Measurements from ENCODE around the gene KCNJ6.
A peak's percentile ranks its signal among the peaks of the same experiment; 100 is the strongest.
"Not testable (repeated sequence)": the region's sequence is repeated elsewhere in the genome, so short reads cannot be mapped to it uniquely, and the experiment has no call there.

Gene KCNJ6

DNA sequence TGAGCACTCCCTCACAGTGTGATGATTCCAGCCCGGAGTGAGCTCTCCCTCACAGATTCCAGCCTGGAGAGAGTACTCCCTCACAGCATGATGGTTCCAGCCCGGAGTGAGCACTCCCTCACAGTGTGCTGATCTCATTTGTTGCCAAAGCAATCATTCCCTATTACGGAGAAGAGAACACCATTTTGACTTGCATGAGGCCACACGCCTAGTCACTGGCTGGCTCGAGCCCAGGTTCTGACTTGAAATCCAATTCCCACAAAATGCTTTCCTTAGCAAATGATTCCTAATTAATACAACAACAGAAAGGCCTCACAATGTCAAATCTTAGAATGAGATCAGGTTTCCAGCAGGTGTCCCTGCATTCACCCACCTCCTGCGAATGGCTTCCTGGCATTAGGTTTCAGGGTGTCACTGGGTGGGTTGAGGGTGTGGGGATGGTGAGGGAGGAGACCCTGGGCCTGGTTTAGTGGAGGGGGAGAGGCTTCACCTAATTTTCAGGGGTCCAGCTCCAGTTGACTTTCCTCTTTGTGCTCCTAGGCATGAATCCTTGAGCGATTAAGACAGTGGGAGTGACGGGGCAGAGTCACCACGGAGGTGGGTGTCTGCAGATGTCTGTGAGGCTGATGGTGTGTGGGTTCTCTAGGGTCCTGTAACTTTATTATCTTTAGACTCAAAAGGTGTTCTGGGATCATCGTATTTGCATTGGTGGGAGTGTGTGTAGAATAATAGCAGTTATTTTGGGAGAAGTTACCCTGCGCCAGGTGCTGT is 158.5 kb downstream of the KCNJ6 start:
- intact Hi-C loops (cut with DNase I): no loop called here
- no peak for DNase-seq

DNA sequence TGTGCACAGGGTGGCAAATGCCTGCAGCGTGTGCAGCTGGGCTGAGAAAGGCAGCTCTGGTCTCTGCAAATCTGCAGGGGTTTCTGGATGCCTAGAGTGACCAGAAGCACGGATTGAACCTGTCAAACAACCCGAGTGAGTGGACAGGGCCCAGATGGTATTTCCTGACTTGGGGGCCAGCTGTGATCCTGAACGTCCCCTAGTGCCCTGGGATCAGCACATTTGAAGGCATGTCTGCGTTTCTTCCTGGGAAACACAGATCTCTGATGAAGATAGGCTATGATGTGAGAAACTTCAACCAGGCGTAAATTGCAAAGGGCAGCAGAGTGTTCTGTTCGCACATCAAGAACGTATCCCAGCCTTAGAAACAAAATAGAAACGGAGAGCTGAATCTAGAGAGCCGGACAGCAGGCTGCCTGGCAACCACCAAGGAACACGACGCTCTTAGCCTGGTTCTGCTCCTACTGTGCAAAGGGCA is 163.1 kb downstream of the KCNJ6 start:
- intact Hi-C loops (cut with DNase I): no loop called here
- DNase-seq: no peak

DNA sequence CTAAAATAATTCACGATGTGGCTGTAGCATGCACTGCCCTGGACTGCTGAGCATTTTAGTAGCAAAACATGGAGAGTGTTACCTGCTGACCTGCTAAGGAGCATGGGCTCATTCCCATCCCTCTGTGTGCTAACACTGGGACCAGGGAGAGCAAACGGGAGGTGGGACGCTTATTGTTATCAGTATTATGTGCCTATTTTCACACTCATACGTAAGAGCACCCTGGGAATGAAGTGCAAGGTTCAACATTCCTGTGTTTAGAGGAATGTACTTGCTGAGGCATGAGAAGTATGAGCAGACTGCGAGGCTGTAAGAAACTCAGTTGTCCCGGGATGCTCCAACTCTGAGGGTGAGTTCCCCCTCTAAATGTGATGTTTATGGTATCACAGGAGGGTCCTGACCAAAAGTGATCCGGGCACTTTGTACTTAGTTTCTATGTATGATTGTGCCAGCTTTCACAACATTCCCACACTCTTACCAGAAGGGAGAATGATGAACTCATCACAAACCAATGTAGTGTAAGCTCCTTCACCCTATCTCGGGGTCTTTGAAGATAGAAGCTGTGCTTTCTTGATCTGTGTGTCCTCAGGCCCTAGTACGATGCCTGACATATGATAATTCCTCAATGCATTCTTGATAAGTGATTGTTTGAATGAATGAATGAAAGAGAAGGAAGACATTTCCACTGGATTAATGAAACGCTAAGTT is 164.8 kb downstream of the KCNJ6 start:
- no peak for DNase-seq
- intact Hi-C loops (cut with DNase I): no loop called here

GRCh38 chr21:37749132-37749531 is 167.1 kb downstream of the KCNJ6 start:
- no peak for DNase-seq

GRCh38 chr21:37748351-37748750 is 167.9 kb downstream of the KCNJ6 start:
- intact Hi-C loops (cut with DNase I): no loop called here
- DNase-seq: peak in 2 of 42 donors; percentile 10 to 22

More at GRCh38 chr21:37749132-37749531, 167.1 kb downstream of the KCNJ6 start:
- intact Hi-C loops (cut with DNase I): no loop called here

GRCh38 chr21:37746849-37747248 is 169.4 kb downstream of the KCNJ6 start:
- intact Hi-C loops (cut with DNase I): no loop called here
- DNase-seq: no peak

DNA sequence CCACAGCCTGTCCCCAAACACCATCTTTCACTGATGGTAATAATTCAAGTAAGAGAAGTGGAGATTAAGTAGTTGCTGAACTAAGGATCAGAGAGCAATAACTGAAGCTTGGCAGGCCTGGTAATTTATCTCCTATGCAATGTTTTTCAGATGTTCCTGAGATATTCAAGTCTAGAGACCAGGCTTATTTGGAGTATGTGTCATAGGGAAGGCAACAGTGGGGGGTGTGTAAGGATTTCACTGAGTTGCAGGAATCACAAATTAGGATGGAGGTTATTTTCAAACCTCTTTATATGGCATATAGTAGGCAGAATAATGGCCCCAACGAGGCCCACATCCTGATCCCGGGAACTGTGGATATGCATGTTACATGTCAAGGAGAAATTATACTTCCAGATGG is 171.7 kb downstream of the KCNJ6 start:
- DNase-seq: no peak
- intact Hi-C loops (cut with DNase I): no loop called here

GRCh38 chr21:37742532-37742931 is 173.7 kb downstream of the KCNJ6 start:
- intact Hi-C loops (cut with DNase I): no loop called here
- no peak for DNase-seq

- intact Hi-C loops (cut with DNase I): no loop called here
- no peak for DNase-seq
Observed at GRCh38 chr21:37742115-37742514, 174.1 kb downstream of the KCNJ6 start.

DNA sequence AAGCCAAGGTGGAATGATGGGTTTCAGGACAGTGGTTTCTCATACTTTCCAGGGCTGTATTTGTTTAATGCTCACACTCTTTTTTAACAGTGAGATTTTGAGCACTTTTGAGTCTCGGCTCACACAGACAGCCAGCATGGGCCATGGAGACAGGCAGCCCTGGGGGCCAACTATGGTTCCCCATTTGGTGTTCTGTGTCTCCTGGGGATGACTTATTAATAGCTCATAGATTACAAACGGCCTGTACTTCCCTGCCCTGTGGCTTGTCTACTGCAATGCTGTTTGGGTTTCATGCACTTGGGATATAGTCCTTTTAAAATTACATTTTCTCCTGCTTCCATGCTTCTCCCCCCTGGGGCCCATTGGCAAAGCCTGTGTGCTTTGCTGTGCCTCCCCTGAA is 178.3 kb downstream of the KCNJ6 start:
- DNase-seq: no peak
- intact Hi-C loops (cut with DNase I): no loop called here

DNA sequence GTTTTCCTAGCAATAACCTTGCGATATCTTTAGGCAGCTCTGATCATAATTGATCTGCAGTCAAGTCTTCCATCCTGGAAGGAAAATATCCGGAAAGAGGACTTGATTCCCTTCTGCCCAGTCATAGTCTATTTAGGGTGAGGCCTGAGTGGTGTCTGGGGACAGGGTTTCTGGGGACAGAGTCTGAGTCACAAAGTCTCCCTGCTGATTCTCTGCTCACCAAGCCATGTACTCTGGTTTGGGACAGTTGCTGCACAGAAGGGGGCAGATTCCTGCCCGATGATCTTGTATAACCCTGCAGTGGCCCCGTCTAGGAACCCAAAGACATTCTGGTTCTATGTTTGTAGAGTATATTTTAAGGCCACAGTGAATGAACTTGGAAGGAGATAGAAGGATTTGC is 178.8 kb downstream of the KCNJ6 start:
- intact Hi-C loops (cut with DNase I): no loop called here
- no peak for DNase-seq

- intact Hi-C loops (cut with DNase I): no loop called here
- peak; percentile 23 to 95 (median 71) for DNase-seq
Observed at GRCh38 chr21:37734846-37735245, 181.4 kb downstream of the KCNJ6 start.

DNA sequence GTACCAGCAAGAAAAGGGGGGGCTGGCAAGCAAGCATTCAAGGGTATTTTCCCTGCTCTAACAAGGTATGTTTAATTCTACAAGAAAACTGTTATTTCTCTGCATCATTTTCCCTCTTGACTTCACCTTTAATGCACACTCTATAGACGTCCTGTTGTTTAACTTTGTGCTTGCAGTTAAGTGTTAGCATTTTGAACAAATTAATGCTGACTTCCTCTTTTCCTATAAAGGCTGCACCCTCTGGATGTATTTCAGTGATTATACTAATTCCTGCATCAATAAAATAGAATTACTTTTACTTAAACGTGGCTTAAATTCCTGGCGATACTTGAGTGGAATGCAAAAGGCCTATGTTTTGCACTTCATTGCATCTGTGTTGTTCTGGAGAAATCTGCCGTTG is 183.3 kb downstream of the KCNJ6 start:
- no peak for DNase-seq
- intact Hi-C loops (cut with DNase I): no loop called here

GRCh38 chr21:37724201-37724600 is 192.1 kb downstream of the KCNJ6 start:
- intact Hi-C loops (cut with DNase I): no loop called here
- DNase-seq: no peak

- intact Hi-C loops (cut with DNase I): loop anchor here (10.0 kb wide), 1 partner anchor 637 kb away; no protein-coding TSS in a partner anchor
- DNase-seq: no peak
Observed at GRCh38 chr21:37717534-37717933, 198.7 kb downstream of the KCNJ6 start.

DNA sequence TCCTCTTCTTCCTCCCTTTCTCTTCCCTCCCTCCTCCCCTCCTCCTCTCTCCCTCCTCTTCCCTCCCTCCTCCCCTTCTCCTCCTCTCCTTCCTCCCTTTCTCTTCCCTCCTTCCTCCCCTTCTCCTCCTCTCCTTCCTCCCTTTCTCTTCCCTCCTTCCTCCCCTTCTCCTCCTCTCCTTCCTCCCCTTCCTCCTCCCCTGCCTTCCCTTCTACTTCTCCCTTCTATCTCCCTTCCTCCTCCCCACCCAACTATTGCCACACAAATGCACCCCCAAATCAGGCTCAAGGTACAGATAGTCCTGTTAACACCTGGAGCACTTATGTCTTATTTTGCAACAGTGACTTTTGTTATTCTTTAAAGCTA is 203.7 kb downstream of the KCNJ6 start:
- intact Hi-C loops (cut with DNase I): loop anchor here (10.0 kb wide), 1 partner anchor 642 kb away; no protein-coding TSS in a partner anchor

DNA sequence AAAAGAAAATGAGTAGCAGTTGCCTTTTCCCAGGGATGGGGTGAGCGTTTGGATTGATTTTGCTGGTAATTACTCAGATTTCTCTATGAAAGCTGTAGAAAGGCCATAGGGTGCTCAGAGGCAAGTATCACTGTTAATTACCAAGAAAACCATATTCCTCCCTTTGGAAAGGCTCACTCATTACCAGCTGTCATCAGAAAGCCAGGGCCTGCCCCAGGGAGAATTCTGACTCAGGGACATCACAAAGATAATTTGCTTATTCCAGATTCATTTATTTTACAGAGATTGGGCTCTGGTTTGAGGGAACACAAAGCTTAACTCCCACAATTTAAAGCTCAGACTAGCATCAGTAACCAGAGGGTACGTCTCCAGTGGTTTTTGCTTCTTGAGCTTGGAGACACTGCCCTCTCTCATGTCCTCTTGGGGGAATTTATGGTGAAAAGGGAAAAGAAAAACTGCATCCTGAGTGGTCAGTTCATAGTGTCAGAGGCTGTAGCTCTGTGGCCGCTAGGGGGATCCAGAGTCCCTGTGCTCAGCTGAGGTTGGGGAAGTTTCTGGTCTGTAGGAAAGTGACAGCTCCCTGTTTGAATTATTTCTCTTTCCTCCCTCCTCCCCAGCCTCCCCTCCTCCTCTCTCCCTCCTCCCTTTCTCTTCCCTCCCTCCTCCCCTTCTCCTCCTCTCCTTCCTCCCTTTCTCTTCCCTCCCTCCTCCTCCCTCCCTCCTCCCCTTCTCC is 204.3 kb downstream of the KCNJ6 start:
- intact Hi-C loops (cut with DNase I): loop anchor here (10.0 kb wide), 1 partner anchor 643 kb away; no protein-coding TSS in a partner anchor

More for the DNA sequence above, 203.7 kb downstream of the KCNJ6 start:
- not testable (repeated sequence) for DNase-seq

DNA sequence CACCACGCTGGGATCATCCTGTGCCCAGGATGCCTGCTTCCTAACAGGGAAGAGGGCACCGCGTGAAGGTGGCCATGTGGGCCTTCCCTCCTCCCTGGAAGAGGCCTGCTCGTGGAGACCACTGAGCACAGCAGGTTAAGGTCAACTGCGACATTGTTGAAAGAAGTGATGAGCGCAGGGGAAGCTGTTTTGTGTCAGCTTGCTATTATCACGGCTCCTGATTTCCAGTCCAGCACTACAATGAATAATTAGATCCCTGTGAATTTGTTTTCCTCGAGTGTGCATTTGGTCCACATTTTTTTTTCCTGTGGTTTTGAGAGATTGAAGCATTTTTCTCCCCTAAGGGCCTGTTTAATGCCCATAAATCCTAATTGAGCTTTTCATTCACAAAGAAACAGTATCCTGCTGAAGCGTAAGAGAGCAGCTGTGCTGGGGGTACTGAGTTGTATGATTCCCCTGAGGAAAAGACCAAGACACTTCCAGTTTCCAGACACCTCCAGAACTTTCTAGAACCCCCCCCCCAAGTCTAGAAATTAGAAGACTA is 204.9 kb downstream of the KCNJ6 start:
- DNase-seq: no peak
- intact Hi-C loops (cut with DNase I): loop anchor here (10.0 kb wide), 1 partner anchor 643 kb away; no protein-coding TSS in a partner anchor

More for the DNA sequence above, 204.3 kb downstream of the KCNJ6 start:
- peak; percentile 20 to 79 (median 51) for DNase-seq
